HG02610 (cell line): ENCODE results near the gene NIFK.
"Not testable (repeated sequence)": the region's sequence is repeated elsewhere in the genome, so short reads cannot be mapped to it uniquely, and the experiment has no call there.

ENCODE experiments used
- ATAC-seq: cut with Tn5 transposase; IDR thresholded peaks from one replicate; pipeline ENCODE4 v1.9.1; 2021; ENCODE audit warnings: mild to moderate bottlenecking, moderate library complexity; ENCODE audit not compliant: unreplicated experiment

Gene NIFK

GRCh38 chr2:121697108-121697631 is 39.5 kb downstream of the NIFK start:
- ATAC-seq = no peak

- no peak for ATAC-seq
Measured at GRCh38 chr2:121696410-121696930, 40.2 kb downstream of the NIFK start.

- no peak for ATAC-seq
Measured at GRCh38 chr2:121695171-121695451, 41.6 kb downstream of the NIFK start.

- ATAC-seq = no peak
Measured at GRCh38 chr2:121694398-121695170, 42.1 kb downstream of the NIFK start.

GRCh38 chr2:121690572-121690971 is 46.1 kb downstream of the NIFK start:
- not testable (repeated sequence) for ATAC-seq

DNA sequence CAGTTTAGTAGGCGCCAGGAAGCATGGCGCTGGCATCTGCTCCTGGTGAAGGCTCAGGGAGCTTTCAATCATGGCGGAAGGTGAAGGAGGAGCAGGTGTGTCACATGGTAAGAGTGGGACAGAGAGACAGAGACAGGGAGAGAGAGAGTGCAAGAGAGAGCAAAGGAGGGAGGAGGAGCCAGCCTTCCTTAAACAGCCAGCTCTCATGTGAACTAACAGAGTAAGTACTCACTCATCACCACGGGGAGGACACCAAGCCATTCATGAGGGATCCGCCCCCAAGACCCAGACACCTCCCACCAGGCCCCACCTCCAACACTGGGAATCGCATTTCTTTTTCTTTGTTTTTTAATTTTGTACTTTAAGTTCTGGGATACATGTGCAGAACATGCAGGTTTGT is 46.6 kb downstream of the NIFK start:
- no peak for ATAC-seq

DNA sequence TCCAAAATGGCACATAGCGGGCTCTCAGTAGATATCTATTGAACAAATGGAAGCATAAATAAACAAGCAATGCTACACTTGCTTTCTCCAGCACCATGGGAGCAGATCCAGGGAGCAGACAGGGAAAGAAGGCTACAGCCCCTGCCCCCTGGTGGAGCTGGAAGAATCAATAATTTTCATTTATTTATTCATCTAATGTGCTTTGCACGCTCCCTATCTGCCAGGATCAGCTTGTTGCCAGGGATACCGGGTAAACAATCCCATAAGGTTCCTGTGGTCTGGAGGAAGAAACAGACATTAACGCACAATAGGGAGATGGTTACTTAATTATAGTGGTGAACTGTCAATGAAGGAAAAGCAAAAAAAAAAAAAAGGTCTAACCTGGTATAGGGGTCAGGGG is 47.3 kb downstream of the NIFK start:
- ATAC-seq = no peak

GRCh38 chr2:121688820-121689219 is 47.9 kb downstream of the NIFK start:
- ATAC-seq = no peak

GRCh38 chr2:121686902-121687301 is 49.8 kb downstream of the NIFK start:
- no peak for ATAC-seq

DNA sequence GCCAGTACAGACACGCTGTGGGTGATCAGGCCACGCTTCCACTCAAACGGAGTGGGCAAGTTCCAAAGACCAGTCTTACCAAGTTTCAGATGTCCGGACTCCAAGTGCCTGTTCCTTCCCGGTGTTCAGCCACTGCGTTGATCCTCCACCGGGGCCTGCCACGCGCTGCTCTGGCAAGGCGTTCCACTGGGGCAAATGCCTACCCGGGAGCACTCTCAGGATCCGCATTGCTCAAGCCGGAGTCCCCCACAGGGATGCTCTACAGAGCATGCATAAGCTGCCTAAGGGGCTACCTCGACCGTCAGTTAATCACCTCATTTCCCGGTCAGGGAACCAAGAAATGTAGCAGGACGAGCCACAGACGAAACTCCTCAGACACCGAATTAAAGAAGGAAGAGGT is 50.5 kb downstream of the NIFK start:
- no peak for ATAC-seq

DNA sequence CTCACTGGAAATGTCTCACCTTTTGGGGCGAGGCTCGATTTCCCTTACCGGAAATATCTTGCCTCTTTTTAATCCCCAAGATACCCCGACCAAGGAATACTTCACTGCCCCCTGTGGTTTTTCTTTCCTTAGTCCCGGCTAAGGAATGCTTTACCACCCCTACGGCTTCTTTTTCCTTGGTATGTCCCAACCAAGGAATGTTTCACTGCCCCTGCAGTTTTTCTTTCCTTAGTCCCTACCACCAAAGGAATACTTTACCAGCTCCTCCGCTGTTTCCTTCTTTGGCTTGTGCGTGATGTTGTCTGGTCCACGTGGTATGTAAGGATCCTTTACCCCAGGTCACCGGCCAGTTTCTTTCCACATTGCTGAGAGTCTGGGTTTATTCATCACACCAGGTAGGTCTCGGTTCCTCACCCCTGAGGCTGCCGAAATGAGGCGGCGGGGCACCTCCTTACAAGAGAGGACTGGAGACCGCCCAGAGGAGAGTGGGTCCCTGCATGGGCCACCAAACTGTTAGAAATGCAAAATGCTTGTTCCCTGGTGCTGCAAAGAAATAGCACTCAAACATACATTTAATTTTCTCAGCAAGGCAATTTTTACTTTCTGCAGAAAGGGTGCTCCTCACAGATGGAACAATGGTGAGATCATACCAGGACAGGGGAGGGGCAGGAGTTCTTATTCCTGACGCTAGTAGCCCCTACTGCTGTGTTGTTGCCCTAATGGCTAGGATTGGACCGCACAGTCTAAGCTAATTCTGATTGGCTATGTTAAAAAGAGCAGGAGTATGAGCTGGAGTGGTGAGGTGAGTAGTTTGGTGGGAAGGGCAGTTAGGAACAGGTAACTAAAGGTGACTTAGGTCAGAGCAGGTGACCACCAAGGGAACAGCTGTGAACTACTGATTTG is 54.0 kb downstream of the NIFK start:
- ATAC-seq = no peak

GRCh38 chr2:121677855-121678254 is 58.8 kb downstream of the NIFK start:
- ATAC-seq = no peak
